SK-N-SH treated with all-trans-retinoic acid at 6 μM for 48 hours (cell line): Measurements from ENCODE around the gene RGR.

Experiments used
- ARNTL ChIP-seq: fragments of 450-650 bp; formaldehyde crosslinking; IDR thresholded peaks from 2 replicates; pipeline ENCODE4 v1.5.0; 2020; ENCODE audit warnings: low read depth, mild to moderate bottlenecking, moderate library complexity, borderline replicate concordance
- ESRRG ChIP-seq: fragments of 250-450 bp; sonication (Bioruptor Pico); IDR thresholded peaks from 2 replicates; pipeline ENCODE4 v1.6.1; 2021; ENCODE audit warnings: mild to moderate bottlenecking
- ISL1 ChIP-seq: fragments of 250-450 bp; sonication (Bioruptor Pico); IDR thresholded peaks from 2 replicates; pipeline ENCODE4 v2.1.2; 2022; ENCODE audit warnings: mild to moderate bottlenecking, moderate library complexity
- RARB ChIP-seq: fragments of 250-450 bp; sonication (Bioruptor Pico); IDR thresholded peaks from 2 replicates; pipeline ENCODE4 v1.8.0; 2021; ENCODE audit warnings: mild to moderate bottlenecking, moderate library complexity
- ZC3H10 ChIP-seq: fragments of 250-450 bp; sonication (Bioruptor Pico); IDR thresholded peaks from 2 replicates; pipeline ENCODE4 v1.5.1; 2021; ENCODE audit warnings: mild to moderate bottlenecking, moderate library complexity
- ZFP3 ChIP-seq: fragments of 250-450 bp; sonication (Bioruptor Pico); IDR thresholded peaks from 2 replicates; pipeline ENCODE4 v1.5.0; 2020; ENCODE audit warnings: mild to moderate bottlenecking, moderate library complexity
- ZNF565 ChIP-seq: fragments of 450-650 bp; formaldehyde crosslinking; conservative IDR thresholded peaks from 2 replicates; pipeline ENCODE4 v1.5.0; 2020; ENCODE audit warnings: low read depth, mild to moderate bottlenecking, moderate library complexity
- TF ChIP-seq, protein P1 (sequence below): fragments of 250-450 bp; sonication (Bioruptor Pico); IDR thresholded peaks from 2 replicates; pipeline ENCODE4 v1.5.1; 2020; ENCODE audit warnings: low read depth, mild to moderate bottlenecking, moderate library complexity

- TF ChIP-seq ZC3H10 (no peak), RARB (CRISPR knock-in tag) (no peak), ISL1 (CRISPR knock-in tag) (no peak), ZNF565 (no peak), ARNTL (CRISPR knock-in tag) (no peak), ESRRG (no peak), ZFP3 (no peak)
- TF ChIP-seq, protein P1, sequence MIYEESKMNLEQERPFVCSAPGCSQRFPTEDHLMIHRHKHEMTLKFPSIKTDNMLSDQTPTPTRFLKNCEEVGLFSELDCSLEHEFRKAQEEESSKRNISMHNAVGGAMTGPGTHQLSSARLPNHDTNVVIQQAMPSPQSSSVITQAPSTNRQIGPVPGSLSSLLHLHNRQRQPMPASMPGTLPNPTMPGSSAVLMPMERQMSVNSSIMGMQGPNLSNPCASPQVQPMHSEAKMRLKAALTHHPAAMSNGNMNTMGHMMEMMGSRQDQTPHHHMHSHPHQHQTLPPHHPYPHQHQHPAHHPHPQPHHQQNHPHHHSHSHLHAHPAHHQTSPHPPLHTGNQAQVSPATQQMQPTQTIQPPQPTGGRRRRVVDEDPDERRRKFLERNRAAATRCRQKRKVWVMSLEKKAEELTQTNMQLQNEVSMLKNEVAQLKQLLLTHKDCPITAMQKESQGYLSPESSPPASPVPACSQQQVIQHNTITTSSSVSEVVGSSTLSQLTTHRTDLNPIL (CRISPR knock-in tag) = no peak
Measured at GRCh38 chr10:84230359-84230758, 14.5 kb upstream of the RGR start.
